NCI-H1417 (cell line): ENCODE measurements around the gene PHF13.
"Not testable (repeated sequence)": the region's sequence is repeated elsewhere in the genome, so short reads cannot be mapped to it uniquely, and the experiment has no call there.

Experiments used
- DNase-seq, 3 experiments: peaks; one replicate each; lab custom pipeline; 2025; lab: John Stamatoyannopoulos, UW

Gene PHF13

DNA sequence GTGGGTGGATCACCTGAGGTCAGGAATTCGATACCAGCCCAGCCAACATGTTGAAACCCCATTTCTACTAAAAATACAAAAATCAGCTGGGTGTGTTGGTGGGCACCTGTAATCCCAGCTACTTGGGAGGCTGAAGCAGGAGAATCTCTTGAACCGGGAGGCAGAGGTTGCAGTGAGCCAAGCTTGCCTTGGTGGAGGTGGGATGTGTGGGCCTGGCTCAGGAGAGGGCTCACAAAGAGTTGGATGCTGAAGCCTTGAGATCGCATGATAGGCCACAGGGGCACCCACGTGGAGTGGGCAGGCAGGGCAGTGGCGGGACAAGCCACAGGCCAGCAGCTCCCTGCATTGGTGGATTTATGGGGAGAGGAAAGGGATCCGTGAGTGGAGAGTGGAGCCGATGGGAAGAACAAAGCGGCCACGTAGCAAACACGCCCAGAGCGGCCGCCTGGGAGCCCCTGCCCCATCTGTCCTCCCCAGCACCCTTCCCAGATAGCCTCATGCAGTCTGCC lies 15.5 kb downstream of the PHF13 start:
- DNase-seq = no peak

DNA sequence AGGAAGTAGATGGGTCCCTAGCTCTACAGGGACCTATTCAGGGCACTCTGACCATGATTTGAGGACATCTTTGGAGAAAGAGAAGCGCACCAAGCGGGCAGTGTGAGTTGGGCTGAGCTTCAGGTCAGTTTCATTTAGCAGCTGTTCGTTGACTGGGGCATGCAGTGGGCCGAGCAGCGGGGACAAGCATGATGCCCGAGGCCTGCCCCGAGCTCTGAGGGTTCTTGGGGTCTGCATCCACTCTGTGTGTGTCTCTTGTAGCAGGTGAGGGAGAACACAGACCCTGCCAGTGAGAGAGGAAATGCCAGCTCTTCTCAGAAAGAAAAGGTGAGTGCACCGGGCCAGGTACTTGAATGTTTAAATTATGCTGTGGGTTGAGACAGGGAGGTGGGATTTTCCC lies 16.5 kb downstream of the PHF13 start:
- DNase-seq = no peak

DNA sequence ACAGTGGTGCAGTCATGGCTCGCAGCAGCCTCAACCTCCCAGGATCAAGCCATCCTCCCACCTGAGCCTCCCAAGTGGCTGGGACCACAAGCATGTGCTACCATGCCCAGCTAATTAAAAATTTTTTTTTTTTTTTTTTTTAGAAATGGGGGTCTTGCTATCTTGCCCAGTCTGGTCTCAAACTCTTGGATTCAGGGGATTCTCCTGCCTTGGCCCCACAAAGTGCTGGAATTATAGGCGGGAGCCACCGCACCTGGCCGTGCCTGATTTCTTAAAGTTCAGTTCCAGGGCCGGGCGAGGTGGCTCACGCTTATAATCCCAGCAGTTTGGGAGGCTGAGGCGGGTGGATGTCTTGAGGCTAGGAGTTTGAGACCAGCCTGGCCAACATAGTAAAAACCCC lies 17.5 kb downstream of the PHF13 start:
- no peak for DNase-seq

DNA sequence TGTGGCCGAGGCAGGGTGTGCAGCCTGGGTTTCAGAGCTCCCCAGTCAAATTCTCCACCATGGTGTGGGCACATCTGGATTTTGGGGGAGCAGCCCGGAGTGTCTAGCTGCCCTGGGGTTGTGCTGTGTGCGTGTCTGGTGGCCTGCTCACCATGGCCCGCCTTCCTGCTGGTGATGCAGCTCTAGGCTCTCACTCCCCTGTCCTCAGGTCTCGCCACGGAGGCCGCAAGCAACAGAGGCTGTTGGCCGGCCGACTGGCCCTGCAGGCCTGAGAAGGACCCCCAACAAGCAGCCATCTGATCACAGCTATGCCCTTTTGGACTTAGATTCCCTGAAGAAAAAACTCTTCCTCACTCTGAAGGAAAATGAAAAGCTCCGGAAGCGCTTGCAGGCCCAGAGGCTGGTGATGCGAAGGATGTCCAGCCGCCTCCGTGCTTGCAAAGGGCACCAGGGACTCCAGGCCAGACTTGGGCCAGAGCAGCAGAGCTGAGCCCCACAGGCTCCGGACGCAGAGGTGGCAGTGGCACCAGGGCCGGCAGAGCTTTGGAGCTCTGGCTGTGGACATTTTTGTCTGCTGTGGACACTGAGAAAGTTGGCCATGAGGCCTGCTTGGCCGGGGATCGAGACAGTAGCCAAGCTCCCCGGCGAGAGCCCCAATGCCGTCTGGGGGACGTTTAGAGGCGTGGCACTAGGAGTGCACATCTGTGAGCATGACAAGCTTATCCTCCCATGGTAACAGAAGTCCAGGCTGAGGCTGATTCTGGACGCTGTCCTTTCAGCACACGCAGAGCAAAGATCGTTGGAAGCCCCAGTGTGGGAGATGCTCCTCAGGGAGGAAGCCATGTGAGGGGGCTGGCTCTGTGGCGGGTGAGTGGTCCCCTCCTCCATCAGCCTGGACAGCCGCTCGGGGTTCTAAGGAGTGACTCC lies 19.3 kb downstream of the PHF13 start:
- no peak for DNase-seq

DNA sequence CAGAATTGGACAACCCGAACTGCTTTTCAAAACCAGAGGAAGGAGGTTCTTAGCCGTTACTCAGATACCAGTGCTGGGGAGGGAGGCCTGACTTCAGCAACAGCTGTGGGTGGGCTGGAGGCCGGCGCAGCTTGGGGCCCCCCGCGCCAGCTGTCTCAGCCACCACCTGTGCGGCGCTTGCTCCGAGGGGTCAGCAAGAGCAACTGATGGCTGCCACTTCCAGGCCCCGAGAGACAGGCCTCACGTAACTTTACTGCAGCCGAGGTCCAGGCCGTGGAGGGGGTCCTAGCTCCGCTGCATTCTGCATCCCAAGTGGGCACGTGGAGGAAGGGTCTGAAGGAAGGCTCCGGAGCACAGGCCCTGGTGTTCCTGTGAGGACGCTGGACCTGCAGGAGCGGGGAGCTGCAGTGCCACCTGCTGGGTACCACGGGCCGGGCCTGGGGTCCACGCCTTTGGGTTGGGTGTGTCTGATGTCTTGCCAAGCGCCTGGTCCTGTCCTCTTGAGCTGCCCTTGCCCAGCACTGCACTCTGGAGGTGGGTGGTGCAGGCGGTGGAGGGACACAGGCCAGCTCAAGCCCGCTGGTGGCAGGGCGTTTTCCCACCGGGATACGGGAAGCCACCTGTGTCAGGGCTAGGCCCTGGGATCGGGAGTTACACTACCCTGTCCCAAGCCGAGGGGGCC lies 21.0 kb downstream of the PHF13 start:
- DNase-seq = peak in 2 of 3 experiments; percentile 11 to 21

DNA sequence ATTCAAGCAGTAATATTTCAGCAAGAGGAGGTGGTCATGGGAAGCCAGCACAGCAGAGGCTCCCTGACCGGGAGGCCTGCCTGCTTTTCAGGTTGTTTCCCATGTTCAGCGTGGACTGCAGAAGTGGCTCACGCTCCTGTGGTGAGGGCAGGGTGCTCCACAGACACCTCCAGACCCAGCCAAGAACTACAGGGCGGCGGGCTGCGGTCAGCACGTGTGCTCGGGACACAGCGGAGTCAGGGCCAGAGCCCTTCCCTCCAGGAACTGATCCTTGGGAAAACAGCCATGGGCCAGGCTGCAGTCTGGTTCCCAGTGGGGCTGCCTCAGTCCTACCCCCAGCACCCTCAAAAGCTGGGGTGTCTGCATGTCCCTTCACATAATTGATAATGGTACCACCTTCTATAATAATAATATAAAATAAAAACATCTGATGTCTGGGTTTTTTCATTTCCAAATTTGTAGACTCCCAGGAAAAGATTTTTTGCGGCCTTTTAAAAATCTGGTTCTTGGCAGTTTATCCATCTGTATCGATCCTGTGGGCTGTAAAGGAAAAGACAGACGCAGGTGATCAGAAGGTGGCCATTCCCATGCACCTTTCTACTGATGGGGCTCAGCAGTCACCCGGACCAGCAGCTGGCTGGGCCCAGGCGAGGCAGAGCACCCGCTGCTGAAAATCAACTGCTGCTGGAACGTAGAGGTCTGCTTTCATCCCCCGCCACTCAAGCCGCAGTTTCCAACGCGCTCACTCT lies 21.8 kb downstream of the PHF13 start:
- no peak for DNase-seq

DNA sequence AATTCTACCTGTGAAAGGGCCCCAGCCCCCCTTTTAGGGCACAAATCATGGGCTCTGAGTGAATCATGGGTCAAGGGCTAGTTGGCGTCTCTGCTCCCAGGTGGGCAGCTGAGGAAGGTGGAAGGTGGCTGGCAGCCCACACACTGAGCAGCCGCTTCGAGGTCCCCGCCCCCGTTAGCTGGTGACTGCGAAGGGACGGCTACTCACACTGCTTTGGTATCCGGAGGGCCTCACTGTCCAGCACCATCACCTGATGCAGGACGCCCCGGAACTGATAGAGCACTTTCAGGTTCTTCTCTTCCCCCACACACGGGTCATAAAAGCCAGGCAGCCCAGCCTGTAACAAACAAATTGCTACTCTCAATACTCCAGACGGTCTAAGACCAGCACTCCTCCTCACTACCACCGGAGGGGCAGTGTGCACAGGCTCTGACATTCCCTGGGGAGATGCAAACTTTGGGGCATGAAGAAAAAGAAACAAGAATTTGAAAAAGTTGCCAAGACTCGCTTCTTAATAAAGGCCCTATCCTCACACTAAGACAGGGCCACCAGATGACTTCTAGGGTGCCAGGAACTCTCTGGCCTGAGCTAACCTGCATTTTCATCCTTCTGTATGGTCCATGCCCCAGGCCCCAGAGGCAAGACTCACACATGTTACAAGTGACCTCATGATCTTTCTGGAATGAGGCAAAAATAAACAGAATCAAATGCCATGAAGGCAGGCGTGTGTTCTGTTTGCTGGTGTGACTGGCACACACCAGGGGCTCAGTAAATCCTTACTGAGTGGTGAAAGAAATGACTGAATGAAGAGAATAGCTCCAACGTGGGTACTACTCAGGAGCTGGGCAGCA lies 22.6 kb downstream of the PHF13 start:
- DNase-seq = no peak

DNA sequence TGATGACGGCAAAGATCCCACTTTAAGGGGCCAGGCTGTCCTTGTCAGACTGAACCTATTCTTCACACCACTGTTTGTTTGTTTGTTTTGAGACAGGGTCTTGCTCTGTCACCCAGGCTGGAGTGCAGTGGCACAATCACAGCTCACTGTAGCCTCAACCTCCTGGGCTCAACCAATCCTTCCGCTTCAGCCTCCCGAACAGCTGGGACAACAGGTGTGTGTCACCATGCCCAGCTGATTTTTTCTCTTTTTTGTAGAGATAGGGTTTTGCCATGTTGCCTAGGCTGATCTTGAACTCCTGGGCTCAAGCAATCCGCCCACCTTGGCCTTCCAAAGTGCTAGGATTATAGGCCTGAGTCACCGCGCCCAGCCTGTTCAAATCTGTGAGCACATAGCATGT lies 23.2 kb downstream of the PHF13 start:
- not testable (repeated sequence) for DNase-seq

DNA sequence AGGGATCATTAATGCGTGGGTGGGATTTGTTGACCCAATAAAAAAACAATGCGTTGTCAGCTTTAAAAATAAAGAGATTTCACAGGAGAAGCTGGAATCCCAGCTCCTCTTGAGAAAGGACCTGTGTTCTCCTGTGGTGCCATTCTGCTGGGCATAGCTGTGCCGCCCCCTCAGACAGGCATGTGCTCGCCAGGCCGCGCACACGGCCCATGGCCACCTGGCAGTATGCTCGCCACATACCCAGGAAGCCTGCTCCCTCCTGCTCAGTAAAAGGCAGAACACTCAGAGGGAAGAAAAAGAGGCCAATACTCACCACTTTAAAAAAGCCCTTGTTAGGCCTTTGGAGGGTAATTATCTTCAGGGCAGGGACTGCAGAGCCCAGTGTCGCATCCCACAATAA lies 24.2 kb downstream of the PHF13 start:
- DNase-seq = no peak

DNA sequence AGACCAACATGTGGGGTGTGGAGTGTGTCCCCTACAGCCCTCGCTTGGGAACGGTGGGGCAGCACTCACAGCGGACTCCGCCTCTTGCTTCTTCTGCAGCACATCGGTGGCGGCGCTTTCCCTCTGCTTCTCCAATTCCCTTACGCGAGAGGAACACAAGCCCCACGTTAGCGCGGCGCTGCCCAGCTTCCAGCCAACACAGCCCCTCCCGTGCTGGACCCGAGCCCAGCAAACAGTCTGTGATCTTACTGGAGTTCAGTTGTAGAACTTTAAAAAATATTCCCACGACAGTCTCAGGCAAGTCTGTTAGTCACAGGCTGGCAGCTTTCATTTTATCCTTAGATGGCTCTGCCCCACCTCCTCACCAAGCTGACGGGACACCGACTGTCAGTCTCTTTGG lies 24.7 kb downstream of the PHF13 start:
- no peak for DNase-seq

DNA sequence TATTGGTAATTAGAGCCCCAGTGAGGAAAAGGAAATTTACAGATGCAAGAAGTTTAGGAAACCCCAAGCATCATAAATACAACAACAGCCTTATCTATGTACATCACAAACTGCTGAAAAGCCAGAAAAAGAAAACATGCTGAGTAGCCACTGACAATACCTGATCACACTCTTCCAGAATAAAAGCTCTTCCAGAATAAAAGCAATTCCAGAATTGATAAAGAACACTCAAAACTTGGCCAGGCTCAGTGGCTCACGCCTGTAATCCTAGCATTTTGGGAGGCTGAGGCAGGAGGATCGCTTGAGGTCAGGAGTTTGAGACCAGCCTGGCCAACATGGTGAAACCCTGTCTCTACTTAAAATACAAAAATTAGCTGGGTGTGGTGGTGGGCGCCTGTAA lies 27.3 kb downstream of the PHF13 start:
- not testable (repeated sequence) for DNase-seq

DNA sequence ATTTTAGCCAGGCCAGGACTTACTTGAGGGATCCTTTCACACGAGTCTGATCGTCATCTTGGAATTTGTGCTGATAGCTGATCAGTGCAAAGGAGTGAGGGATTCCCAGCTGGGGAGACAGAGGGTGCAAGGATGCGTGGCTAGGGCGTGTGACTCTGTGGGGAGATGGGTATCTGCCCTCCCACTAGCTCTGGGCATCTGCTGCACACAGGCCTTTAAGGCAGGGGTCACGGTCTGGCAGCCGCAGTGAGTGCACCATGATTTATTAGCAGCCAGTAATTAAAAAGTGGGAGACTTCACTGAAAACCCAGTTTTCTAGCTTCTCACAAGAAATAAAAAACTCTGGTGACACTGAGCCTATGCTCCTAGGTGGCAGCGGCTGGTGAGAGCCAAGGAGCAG lies 31.5 kb downstream of the PHF13 start:
- DNase-seq = no peak

DNA sequence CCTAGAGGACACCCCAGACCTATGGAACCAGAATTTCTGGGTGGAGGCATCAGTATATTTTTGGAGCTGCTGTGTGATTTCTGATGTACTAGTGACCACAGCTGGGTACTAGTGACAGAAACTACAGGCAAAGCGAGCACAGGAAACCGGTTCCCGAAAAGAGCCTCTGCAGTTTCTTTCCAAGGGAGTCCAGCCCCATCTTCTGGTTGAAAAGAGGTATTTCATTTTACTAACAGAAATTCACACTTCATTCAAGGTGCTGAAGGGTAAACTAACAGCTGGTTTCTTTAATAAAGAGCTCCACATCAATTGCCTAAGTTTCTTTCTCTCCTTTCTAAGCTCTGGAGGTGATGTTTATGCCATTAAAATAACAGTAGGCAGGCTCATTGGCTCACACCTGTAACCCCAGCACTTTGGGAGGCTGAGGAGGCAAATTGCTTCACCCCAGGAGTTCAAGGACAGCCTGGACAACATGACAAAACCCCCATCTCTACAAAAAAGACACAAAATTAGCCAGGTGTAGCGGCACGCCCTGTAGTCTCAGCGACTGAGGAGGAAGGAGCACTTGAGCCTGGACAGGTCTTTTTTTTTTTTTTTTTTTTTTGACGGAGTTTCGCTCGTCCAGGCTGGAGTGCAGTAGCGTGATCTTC lies 33.1 kb downstream of the PHF13 start:
- DNase-seq = peak in 2 of 3 experiments; percentile 10 to 56

DNA sequence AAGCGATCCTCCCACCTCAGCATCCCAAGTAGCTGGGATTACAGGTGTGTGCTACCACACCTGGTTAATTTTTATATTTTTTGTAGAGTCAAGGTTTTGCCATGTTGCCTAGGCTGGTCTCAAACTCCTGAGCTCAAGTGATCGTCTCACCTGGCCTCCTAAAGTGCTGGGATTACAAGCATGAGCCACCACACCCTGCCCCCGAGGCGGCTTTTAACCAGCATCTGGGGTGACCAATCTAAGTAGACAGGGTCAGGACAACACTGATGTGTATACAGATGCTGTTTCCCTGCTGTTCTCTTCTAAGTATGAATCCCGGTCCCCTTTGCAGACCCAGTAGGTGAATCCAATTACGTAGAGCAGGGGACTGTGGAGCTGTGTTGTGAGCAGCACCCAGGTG lies 35.0 kb downstream of the PHF13 start:
- no peak for DNase-seq

DNA sequence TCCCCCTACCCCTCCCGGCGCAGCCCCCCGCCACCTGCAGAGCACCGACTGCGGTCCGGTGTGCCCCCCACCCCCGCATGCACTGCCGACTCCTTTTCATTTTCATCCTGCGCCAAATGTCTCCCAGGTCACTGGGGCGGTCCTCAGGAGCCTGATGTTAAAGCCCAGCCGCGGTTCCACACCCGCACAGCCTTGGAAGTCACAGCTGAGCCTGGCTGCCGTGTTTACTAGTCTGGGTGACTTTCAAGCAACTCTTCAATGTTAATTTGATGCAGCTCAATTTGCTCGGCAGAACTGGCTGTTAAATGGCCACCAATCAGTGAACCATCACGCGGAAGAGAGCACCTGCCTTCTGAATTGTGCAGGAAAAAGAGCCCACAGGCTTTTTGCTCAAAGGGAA lies 38.4 kb downstream of the PHF13 start:
- DNase-seq = peak in 1 of 3 experiments; percentile 26

DNA sequence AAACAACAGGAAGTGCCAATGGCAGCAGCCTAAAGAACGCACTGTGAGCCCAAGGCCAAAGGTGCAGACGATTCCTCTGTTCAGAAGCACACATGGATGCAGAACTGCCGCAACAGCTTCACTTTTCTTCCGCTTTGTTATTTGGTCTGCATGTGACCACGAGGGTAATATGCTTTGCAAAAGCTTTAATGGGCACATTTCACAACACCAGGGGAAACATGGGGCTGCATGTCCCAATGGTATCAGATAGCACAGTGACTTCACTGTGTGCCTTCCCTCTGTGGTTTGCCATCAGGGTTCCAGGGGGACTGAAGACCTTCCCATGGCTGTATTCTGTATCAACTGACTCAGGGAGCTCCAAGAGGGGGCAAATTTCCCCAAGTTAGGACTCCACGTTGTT lies 39.5 kb downstream of the PHF13 start:
- DNase-seq = no peak

DNA sequence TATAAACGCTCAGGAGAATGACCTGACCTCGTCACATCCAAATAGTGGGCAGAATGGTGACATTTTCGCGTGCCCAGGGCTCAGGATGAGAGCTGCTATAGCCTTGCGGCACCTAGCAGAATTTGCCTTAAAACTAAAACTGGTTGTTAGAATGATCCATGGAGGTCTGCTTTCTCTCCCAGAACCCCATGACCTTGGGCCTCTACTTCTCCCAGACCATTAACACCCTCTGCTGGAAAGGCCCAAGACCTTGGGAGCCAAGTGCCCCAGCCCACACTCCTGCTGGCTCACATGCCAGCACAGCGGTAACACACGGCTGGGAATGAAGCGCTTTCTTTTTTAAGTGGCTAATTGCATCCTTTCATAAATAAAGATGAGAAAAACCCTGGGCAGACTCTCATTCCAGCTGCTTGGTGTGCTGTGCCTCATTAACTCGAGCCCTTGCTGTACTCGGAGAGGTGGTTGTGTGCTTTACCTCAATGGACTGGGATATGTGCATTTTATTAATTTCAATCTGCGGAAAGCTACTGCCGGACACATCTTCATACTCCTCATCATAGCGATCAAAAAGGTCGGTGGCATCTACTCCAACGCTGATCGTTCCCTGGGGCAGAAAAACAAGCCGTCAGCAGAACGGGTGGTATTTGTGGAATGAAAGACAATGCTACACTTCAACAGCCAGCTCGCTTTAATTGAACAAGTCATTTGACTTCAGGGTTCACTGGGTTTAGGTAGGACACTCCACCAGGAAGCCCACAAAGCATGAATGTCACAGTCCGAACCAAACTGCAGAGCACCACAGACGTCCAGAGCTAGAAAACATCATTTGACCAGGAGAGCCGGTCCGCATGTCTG lies 40.1 kb downstream of the PHF13 start:
- DNase-seq = no peak

DNA sequence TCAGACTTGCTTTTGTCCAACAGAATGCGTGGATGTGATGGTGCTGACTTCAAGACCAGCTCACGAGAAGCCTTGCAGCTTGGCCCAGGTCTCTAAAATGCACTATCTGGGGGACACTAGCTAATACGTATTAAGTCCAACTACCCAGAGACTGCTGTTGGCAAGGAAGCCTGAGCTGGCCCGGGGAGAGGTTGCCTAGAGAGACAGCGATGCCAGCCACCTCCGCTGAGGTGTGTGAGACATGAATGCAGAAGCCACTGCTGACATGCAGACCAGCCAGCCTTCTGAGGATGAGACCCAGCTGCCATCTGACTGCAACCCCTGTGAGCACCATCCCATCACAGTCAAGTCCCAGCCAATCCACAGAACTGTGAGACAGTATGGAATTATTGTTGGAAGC lies 43.6 kb downstream of the PHF13 start:
- DNase-seq = no peak

DNA sequence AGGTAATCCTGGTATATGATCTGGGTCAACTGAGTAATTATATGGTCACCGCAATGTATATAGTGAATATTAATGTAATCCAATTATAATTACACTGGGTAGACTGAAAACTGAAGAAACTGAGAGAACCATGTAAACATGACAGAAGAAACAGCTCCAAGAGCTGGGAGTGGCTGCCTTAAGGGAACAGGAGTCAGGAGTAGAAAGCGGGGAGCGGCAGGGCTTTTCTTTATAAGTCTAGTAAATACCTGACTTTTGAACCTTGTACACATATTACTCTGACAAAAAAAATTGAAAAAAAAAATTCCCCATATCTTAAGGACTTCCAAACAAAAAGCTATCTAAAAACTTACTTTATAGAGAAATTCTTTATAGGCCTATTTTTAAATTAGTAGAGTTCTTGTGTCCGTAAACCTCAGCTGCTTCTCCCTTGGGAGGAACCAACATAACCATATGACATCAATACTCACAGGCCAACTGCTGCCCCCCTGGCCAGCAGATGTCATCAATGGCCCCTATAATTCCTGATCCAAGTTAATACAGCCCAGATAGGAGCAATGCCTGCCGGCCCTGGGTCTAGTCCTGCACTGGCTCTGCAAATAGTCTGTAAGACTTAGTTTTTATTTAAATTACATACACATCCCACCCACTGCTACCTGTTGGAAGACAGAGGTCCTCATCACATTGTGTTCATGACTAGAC lies 45.0 kb downstream of the PHF13 start:
- DNase-seq = no peak
